NCI-H748 treated with DMSO at 0.1 percent for 48 hours (cell line): ENCODE results near the gene RXRG.

Experiments used
- DNase-seq: peaks from one replicate; lab custom pipeline; 2025; lab: John Stamatoyannopoulos, UW

Gene RXRG

DNA sequence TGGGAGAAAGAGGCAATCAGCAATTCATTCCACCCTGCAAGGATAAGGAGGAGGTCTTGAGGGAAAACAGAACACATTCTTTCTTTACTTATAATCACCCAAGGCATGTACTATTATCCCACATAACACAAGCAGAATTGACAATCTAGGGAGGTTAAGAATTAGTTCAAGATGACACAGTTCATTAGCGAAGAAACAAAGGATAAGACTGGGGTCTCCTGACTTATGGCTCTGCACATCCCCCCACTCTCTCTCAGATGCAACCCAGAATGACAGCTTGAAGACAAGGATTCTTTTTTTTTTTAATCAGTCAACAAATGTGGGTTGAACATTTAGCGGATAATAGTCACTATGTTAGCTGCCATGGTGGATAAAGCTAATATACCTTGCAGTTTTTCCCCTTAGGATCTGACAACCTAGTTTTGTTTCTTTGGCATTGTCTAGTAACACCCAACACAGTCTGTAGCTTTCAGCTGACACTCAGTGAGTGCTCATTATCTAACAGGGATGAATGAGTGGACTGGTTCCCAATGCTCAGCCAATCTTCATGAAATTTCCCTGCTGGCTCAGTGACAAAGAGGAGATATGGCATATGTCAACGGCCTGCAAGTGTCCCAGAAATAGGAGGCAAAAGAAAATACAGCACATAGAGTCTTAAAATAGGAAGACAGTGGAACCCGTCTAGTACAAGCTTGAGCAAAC lies 35.1 kb downstream of the RXRG start:
- DNase-seq, result no peak

DNA sequence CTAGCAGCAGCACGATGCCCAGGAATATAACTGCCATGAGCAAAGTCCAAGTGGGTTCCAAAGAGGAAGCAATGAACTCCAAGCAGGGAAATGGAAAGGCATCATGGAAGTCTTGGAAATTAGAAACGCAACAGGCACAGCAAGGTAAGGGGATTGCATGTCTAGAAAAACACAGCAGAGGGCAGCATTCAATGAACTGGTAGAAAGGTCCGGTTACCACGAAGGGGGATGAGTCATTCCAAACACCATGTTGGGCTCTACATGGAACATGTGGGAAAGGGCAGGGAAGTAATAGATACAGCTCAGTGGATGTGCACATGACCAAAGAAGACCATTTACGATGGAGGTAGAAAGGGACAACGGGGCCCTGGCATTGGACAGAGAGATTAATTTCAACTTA lies 36.4 kb downstream of the RXRG start:
- peak; percentile 69 for DNase-seq

DNA sequence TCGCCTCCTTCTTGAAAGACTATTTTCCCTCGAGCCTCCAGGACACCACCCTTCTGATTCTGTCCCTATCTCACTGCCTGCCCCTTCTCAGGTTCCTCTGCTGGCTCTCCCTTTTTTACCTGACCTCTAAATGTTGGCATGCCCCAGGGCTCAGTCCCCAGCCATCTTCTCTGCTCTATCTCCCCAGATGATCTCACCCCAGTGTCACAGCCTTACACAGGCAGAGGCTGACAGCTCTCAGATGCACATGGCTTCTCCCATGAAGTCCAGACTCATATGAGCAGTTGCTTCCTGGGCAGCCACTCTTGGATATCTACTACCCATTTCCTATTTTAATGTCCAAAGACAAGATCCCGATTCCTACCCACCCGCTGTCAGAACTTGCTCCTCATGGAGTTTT lies 37.5 kb downstream of the RXRG start:
- DNase-seq, result no peak

DNA sequence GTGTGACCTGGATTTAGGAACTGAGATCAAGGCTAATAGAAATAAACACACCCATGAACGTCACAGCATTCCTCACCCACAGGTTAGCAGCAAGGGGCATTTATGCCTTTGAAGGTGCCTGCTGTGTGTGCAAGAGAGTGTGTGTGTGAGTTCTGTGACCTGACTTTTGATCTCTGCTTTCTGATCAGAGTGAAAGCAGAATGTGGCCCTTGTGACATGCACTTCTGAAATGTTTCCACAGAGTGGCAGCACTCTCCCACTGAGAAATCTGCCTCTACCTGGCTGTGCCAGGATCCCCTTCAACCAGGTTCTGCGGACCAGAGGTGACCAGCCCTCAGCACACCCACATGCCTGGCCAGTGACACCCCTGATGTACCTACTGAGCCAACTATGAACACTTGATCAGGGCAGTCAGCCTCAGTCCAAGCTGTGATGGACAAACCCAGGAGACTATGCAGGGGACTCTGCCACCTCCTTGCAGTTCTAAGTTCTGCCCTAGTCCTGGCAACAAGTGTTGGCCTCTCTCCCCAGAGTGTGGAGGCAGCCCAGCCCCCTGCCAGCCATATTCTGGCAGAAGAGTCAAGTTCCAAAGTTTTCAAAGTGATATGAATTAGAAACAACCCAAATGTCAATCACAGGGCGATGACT lies 41.0 kb downstream of the RXRG start:
- peak; percentile 26 for DNase-seq

DNA sequence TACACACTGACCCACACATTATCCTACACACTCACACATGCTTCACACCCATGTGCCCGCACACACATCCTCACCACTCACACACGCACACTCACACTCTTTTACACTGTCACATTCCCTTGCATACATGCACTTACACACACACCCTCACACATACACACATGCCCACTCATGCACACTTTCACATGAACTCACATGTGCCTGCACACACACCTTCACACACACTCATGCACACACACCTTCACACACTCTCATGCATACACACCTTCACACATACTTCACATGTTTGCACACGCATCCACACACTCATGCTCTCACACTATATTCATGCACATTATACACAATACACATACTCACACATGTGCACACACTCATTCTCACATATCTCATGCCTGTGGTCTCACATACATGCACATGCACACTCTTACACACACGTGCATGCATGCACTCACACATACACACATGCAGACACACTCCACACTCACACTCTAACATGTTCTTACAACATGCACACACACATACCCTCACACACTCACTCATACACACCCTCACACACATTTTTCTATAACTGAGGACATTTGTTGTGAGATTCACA lies 42.3 kb downstream of the RXRG start:
- no peak for DNase-seq

DNA sequence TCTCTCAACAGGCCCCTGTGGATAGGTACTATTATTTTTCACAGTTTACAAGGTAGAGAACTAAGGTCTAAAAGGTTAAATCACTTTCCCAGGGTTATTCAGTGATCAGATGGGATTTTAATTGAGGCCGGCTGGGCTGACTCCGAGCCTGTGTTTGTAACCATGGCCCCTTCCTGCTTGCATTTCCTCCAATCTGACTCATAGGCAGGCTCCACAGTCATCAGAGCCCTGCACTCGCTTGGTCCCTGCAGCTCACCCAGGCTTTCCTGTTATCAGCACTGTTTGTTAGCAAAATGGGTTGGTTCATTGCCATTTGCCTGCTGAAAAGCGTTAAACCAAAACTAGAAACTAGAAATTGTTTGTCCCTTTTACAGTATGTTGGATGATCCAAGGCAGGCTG lies 47.0 kb downstream of the RXRG start:
- DNase-seq, result no peak

DNA sequence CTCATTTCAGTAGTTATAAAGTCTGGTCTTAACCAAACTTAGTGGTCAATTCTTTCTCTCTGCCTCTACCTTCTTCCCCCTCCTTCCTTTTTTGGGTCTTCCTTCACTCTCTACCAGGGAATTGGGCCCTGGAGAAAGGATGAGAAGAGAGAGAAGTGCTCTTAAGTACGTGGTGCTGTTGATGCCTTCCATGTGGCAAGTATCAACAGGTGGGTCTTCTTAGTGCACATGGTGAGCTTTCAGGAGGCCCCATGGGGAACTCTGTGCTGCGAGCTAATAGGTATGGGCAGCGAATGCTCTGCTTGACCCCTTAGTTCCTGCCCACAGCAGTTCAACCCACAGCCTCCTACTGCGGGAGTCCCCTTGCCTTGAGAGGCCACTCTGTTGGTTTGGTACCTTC lies 49.0 kb downstream of the RXRG start:
- no peak for DNase-seq

DNA sequence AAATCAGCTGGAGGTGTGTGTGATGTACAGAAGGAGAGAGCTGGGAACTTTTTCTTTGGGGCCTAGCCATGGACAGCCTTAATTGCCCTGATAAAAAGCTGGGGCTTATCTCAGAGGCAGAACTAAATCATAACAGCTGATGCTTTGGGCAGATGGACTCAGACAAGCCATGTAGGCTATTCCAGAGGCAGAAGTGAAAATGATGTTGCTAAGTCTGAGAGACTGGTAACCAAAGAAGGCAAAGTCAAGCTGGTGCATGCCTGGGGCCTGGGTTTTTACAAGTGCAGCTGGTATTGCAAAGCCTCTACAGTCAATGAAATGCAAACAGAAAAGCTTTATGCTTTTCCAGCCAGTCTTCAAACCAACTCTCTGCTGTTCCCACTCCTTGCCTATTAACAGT lies 49.4 kb downstream of the RXRG start:
- no peak for DNase-seq

DNA sequence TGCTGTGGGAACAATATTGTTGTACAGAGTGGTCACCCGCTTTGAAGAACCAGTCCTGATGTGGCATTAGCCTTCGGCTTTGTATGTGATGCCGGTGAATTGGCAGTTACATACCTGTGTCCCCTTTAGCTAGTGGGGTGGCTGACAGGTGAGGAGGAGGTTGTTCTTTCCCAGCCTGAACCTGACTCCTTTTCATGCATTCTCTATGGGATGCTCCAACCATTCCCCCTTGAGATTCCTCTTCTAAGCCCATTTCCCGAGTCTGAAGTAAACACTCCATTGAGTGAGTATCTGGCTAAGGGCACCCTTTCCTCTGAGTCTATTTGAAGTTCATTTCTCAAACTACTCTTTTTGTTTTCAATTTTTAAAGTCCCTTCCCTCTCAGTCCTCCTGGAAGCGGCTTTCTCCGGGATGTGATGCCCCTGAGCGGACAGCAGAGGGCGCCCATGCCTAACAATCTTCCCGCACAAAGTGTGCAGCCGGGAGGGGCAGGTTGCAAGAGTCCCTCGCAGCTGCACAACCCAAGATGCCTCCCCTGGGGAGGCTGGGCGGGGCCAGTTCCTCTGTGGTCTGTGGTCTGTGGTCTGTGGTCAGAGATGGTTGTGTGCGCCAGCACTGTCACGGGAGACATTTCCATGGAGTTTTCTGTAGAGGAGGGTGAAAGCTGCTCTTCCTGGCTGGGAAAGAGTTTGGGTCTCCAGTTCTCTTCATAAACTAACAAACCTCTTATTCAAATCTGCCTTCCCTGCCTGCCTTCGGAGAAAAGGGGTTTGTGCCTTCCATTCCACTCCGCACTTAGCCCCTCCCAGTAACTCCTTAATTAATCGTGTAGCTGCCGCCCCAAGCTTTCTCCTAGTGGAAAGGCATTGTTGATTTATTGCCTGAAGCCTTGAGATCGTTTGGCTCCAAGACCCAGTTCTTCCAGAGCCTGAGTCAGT lies 52.0 kb downstream of the RXRG start:
- peak; percentile 49 for DNase-seq

DNA sequence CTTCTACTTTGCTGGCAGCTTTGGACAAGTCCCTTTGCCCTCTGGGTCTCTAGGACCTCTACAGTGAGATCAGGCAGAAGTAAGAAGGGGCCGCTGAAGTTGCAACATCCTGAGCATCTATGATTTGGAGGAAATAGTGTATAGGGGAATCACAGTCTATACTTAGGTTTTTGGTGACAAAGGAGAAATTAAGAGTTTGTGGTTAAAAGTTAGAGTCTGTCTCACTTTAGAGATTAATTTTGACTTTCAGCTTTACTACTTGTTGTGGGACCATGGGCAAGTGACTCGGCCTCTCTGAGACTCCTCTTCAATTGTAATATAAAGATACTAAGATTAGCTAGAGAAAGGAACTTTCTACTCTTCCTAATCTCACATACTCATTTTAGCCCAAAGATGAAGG lies 55.3 kb downstream of the RXRG start:
- DNase-seq, result no peak

DNA sequence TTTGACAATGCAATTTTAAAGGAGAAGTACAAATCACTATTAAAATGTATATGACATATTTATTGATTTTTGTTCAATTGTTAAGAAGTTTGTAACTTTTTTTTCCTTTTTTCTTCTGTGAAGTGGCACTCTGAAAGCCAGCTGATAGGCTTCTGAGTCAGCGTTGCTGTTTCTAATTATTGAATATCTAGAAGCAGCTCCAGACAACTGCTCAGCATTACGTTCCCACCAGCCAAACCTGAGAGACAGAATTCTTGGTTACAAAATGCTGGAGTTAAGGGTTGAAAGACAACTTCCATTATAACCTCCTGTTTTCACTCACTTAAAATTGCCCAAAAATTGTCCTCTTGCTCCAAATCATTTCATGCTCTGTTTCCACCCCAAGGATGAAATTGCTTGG lies 57.0 kb downstream of the RXRG start:
- DNase-seq, result no peak

DNA sequence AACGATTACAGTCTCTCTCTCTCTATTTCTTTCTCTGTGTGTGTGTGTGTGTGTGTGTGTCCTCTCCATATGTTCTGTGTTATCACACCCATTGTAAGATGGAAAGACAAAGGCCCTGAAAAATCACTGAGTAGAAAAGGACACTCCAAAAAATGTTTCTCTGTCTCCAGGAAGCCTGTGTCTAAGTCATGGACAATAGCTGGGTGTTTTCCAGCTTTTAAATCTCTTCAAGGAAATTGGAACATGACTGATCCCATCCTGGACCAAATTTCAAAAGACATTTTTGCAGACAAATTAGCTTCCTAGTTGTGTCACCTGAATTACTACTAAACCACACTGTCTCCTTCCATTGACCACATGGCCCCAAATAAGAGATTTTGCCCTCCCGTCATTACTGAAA lies 57.4 kb downstream of the RXRG start:
- DNase-seq, result no peak

DNA sequence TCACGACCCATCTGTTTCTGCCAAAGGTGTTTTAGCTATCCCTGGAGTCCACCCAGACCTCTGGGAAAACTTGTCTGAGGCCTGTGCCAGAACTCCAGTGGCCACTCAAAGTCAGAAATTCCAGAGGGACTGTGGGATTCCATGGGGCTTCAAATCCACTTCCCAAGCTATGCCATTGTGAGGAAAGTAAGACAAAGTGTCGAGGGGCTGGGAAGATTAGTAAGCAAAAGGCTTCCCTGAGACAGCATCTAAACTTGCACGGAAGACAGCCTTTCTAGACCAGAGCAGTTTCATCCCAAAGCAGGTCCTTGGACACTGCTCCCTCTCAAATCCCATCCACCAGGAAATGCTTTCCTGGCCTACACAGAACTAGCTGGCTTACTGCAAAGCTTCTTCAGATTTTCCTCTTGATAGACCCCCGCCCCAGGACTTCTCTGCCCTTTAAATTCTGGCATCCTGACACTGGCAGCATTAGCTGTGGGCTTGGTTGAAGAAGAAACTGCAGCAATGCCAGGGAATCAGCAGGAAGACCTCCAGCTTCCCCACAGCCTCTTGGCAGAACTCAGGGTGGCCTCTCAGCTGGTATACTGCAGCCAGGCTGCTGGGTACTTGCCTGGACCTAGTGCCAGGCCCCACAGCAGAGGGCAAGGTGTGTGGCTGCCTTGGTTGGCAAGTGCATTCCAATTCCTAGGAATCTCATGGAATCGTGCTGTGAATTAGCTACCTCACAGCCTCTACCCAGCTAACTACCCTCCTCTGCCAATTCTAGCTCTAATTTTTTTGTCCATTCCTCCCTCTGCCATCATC lies 61.1 kb downstream of the RXRG start:
- no peak for DNase-seq

DNA sequence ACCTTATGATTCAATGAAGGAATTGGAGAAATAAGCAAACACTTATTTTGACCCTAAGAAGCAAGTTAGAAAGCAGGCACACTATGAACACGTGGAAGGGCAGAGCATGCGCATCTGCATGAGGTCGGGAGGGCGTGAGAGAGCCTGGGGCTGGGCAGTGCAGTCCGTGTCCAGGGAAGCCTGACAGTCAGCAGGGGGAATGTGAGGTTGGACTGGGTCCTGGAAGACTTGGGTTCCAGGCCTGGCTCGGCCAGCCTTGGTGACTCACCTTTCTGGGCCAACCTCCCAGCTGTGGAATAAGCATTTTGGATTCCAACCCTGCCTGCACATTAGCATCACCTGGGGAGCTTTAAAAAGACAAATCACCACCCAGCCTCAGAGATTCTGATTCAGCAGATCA lies 61.9 kb downstream of the RXRG start:
- no peak for DNase-seq

DNA sequence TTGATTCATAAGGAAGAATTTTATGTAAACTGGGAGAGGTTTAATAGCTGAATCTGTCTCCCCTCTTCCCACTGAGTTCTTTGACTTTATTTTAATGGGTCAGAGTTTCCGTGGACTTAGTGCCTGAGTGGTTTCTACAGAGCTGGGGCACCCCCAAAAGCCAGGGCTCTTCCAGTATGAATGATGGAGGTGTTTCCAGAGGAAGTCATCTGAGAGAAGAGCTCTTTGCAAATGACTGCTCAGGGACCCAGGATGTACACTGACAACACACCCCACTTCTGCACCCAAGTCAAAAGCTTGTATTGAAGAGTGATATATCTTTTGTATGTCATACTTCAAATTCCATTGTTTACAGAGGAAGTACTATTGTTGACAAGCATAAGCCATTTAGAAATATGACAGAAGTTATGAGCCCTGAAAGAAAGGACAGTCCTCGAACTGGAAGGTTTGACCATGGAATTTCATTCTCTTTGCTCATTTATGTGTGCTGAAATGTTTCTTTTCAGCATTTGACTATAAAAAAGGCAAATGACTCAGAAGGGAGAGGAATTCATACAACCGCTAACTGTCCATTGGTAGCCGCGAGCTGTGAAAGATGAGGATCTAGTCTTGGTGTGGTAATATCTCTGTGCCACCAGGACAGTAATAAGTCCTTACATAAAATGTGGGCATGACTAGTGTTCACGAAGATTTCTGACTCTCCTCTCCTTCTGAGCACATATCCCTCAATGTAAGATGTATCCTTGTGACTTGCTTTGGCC lies 63.0 kb downstream of the RXRG start:
- DNase-seq, result no peak

DNA sequence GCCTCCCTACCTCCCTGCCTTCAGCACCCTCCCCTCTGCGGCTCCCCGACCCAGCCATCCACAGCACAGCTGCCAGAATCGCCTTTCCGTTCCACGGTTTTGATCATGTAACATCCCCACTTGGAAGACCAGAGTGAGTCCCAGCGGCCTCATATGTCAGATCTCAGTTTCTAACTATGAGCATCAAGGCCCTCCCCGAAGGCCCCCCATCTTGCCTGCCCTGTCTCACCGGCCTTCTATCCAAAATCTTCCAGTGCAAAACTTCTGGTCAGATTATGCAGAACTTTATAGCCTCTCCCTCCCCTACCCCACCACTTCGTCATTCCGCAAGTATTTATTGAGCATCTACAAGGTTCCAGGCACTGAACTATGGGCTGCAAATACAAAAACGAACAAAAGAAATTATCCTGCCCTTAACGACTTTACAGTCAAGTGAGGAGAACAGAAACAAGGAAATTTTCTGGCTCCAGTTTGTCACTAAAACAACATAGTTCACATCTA lies 68.1 kb downstream of the RXRG start:
- DNase-seq, result no peak

DNA sequence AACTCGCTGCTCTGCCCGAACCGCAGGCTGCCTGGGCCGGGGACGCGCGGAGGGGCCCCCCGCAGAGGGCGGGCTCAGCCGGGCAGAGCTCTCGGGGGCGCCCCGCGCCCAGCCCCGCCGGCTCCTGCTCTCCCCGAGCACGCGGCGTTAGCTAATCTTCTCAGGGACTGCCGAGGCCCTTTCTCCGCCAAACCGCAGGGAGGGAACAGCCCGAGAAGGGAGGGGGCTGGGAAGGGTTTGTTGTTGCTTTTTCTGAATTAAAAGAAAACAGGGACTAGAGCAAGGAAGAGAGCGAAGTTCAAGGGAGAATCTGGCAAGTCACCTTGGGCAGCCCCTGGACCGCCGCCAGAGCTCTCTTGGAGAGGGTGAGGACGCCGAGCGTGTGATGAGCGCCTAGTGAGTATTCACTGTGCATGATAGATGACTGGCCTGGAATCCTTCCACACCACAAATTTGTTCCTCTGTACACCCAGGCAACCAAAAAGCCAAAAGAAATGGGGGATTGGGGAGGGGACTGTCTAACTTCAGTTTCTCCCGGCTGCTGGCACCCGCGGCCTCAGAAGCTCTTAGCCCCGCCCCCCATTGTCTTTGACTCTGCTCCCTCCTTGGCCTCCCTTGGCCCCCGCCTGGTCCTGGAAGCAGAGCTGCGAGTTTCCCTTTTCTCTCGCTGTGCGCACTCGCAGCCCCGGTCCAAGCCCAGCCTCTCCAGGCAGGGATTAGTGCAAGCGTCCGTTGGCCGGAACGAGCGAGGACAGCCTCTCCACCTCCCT lies 68.7 kb downstream of the RXRG start:
- DNase-seq, result no peak

DNA sequence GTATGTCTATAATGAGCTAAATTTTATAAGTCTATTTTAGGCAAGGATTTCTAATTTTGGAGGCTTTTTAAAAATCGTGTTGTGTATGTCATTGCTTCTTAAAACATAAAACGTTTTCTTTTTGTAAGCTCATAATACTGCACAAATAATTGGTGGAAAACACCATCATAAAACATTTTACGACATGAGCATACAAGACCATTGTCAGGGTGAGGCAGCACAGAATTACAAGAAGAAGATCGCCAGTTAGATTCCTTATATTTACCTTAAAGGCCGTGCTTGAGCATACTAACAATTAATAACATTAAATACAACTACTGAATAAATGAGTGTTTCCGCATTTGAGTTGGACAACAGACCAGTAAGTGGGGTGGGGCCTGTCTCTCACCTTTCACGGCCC lies 69.3 kb downstream of the RXRG start:
- peak; percentile 17 for DNase-seq

DNA sequence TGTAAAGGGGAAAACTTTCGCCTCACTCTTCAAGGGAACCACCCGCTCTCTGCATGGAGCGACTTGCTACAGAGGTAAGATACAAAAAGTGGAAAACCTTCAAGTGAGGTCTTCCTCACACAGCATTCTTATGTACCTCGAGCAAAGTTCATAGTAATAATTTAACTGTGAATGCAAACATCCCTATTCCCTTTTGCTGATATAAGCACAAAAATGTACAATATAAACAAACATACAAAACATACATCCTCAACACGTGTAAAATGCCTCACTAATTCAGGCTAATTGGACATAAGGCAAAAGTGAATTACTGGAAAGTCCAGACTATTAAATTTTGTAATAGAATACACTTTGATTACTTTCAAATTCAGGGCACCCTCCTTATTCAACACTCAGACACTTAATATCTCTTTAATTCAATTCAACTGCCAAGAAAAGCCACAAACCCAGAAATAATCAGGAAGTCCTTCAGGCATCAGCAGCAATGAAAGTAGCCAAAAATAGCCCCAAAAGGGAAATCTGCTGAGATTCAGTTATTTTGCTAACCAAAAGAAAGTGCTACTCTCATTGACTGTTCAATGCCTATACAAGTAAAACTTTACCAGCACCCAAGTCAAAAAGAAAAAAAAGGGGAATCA lies 73.2 kb downstream of the RXRG start:
- no peak for DNase-seq
